SK-N-SH treated with all-trans-retinoic acid at 6 μM for 48 hours (cell line): ENCODE data around the gene SPON1.

ENCODE experiments used
- ISL1 ChIP-seq: fragments of 250-450 bp; sonication (Bioruptor Pico); IDR thresholded peaks from 2 replicates; pipeline ENCODE4 v2.1.2; 2022; ENCODE audit warnings: mild to moderate bottlenecking, moderate library complexity
- SNAI2 ChIP-seq: fragments of 250-450 bp; sonication (Bioruptor Pico); IDR thresholded peaks from 2 replicates; pipeline ENCODE4 v1.5.0; 2020; ENCODE audit warnings: mild to moderate bottlenecking, moderate library complexity
- ZFP30 ChIP-seq: fragments of 450-650 bp; formaldehyde crosslinking; IDR thresholded peaks from 2 replicates; pipeline ENCODE4 v1.5.0; 2022; ENCODE audit warnings: mild to moderate bottlenecking, moderate library complexity
- ZNF565 ChIP-seq: fragments of 450-650 bp; formaldehyde crosslinking; conservative IDR thresholded peaks from 2 replicates; pipeline ENCODE4 v1.5.0; 2020; ENCODE audit warnings: low read depth, mild to moderate bottlenecking, moderate library complexity
- ZNF8 ChIP-seq: fragments of 450-650 bp; formaldehyde crosslinking; IDR thresholded peaks from 2 replicates; pipeline ENCODE4 v1.5.0; 2020; ENCODE audit warnings: mild to moderate bottlenecking, moderate library complexity
- TF ChIP-seq, protein P1 (sequence below): fragments of 250-450 bp; sonication (Bioruptor Pico); IDR thresholded peaks from 2 replicates; pipeline ENCODE4 v1.8.0; 2020; ENCODE audit warnings: mild to moderate bottlenecking, moderate library complexity, borderline replicate concordance

DNA sequence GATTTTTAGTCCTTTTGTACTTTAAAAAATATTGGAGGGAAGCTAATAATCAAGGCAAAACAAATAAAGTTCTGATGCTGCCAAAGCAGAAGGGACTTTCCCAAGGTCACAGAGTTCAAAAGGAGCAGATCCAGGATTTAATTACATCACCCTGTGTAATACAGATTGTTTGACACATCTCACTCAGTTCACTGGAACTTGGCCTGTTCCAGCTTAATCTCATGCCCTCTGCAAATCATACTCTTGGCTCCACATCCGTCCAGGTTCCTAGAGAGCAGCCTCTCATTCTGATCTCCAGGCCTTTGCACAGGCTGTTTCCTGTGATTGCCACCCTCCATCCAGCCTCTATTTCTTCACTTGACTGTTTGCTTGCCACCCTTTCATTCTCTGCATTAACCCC lies 151.7 kb downstream of the SPON1 start:
- TF ChIP-seq, protein P1, sequence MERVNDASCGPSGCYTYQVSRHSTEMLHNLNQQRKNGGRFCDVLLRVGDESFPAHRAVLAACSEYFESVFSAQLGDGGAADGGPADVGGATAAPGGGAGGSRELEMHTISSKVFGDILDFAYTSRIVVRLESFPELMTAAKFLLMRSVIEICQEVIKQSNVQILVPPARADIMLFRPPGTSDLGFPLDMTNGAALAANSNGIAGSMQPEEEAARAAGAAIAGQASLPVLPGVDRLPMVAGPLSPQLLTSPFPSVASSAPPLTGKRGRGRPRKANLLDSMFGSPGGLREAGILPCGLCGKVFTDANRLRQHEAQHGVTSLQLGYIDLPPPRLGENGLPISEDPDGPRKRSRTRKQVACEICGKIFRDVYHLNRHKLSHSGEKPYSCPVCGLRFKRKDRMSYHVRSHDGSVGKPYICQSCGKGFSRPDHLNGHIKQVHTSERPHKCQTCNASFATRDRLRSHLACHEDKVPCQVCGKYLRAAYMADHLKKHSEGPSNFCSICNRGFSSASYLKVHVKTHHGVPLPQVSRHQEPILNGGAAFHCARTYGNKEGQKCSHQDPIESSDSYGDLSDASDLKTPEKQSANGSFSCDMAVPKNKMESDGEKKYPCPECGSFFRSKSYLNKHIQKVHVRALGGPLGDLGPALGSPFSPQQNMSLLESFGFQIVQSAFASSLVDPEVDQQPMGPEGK (CRISPR knock-in tag) = no peak
- TF ChIP-seq SNAI2 (no peak), ZNF565 (CRISPR knock-in tag) (no peak), ZNF8 (CRISPR knock-in tag) (no peak), ZFP30 (CRISPR knock-in tag) (no peak), ISL1 (CRISPR knock-in tag) (no peak)
